HK-2 (cell line): ENCODE measurements around the gene DPP6.
"Not testable (repeated sequence)": the region's sequence is repeated elsewhere in the genome, so short reads cannot be mapped to it uniquely, and the experiment has no call there.

Experiments used
- DNase-seq: peaks from one replicate; pipeline ENCODE4 v3.0.0-alpha.2; 2018; ENCODE audit not compliant: unreplicated experiment

Gene DPP6

GRCh38 chr7:154072395-154073181 lies 20.4 kb downstream of the DPP6 start:
- not testable (repeated sequence) for DNase-seq

GRCh38 chr7:154078523-154078922 lies 26.3 kb downstream of the DPP6 start:
- not testable (repeated sequence) for DNase-seq

GRCh38 chr7:154080249-154080648 lies 28.1 kb downstream of the DPP6 start:
- DNase-seq: not testable (repeated sequence)

DNA sequence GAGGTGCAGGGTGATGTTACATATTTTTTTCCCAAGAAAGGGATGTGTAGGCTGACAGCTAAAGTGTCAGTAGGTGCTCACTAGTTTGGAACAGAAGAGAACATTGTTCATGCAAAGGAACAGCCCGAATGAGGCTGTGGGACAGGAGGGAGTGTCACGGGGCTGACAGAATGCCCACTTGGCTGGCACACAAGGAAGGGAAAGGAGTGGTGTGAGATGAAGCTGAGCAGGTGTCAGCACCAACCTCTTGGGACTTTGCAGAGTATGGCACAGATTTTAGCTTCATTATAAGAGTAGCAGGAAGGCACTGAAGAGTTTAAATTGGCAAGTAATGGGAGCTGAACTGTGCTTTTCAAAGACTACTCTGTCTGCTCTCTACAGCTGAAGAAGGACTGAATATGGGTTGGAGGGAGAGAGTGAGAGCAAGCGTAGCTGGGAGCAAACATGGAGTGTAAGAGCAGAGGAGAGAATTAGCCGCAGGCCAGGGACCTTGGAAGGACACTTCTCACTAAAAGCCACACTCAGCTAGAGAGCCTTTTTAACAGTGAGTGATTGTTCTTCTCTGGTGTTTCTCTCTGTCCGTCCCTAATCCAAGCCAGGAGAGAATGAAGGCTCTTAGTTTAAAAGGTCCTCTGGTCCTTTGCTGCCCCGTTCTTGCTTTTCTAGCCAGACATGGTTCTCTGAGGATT lies 35.0 kb downstream of the DPP6 start:
- DNase-seq: not testable (repeated sequence)

GRCh38 chr7:154092093-154092492 lies 39.9 kb downstream of the DPP6 start:
- not testable (repeated sequence) for DNase-seq

DNA sequence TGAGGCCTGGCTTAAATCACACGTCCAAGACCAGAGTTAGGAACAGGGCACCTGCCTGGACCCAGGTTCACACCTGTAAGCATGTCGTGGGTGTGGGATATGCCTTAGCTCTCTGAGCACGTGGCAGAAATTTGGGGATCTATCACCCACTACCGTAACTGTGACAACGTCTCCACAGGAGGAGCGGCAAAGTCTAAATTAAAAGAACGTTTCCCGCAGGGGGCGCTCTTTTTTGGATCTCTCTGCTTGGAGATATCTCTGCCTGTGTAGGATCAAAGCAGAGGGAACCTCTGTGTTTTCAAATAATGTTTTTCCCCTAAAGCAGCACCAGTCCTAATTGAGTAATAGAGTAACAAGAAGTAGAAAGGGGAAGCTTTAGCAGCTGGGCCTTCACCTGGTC lies 43.0 kb downstream of the DPP6 start:
- DNase-seq: not testable (repeated sequence)

GRCh38 chr7:154105063-154105462 lies 52.9 kb downstream of the DPP6 start:
- DNase-seq: not testable (repeated sequence)

DNA sequence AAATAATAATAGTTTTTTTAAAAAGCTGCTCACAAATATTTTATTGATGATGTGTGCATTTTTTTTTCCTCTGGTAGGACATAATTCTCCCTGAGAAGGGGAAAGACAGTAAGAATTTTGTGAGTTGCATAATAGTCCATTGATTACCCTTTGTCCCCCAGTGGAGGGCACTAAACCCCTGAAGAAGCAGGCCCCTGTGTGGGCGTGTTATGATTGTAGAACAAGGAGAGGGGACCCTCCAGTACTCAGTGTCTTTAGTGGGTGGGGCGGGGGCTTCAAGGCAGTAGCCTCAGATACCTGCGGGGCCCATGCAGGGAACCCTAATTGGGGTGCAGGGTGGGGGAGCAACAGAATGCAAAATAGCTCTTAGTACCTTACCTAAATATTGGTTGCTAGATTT lies 57.4 kb downstream of the DPP6 start:
- not testable (repeated sequence) for DNase-seq

- DNase-seq: not testable (repeated sequence)
Measured at GRCh38 chr7:154113732-154114351, 61.6 kb downstream of the DPP6 start.

DNA sequence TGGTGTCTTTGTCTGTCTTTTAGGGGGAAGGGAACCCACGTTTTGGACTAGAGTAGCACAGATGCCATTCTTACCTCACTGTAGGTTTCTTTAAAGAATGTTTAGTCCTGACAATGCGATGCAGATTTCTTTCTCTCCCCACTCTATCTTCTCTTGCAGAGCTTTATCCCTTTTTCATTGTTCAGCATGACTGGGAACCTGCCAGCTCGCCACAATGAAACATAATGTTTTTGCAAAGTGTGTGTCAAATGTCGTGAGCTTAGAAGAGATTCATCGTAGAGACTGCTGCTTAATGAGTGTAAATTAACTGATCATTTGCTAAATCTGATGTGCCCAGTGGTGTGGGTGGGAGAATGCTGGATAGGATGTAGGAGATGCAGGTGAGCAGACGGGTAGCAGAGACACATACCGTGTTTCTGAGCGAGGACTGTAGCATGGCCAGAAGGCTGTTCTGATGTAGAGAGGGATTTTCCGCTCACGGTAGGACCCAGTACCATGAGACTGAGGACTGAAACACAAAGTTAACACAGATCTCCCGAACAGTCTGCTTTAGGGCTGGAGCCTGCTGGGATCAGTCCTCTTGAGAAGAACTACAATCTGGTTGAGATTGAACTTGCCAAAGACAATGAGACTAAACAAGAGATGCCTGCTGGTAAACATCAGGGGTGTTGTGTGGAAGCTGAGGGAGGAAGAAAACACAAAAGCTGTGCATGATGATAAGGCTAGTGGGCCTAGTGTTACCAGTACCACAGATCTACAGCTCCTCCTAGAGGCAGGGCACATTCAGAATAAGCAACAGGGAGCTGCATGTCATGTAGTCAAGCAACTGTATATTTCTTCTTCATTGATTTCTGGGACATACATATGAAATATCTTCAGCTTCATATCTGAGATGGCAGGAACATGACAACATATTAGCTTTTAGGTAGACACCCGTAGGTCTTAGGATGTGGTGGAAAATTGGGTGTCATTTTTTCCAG lies 65.5 kb downstream of the DPP6 start:
- DNase-seq: not testable (repeated sequence)

- DNase-seq: not testable (repeated sequence)
Measured at GRCh38 chr7:154120825-154121224, 68.6 kb downstream of the DPP6 start.

GRCh38 chr7:154122720-154123119 lies 70.5 kb downstream of the DPP6 start:
- DNase-seq: not testable (repeated sequence)

DNA sequence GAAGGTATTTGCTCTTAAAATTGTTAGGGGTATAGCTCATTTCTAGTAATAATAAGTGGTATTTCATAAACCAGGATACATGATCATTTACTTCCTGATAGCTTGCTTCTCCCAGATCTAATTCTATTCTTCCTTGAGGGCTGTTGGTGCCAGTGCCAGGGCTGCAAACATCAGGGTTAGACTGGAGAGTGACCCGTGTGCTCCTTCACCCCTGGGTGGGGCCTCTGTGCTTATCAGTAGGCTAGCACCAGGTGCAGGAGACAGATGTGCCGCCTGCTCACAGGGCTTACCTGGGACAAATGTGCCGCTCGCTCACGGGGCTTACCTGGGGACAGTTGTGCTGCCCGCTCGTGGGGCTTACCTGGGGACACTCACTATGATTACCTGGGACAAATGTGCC lies 71.2 kb downstream of the DPP6 start:
- not testable (repeated sequence) for DNase-seq

DNA sequence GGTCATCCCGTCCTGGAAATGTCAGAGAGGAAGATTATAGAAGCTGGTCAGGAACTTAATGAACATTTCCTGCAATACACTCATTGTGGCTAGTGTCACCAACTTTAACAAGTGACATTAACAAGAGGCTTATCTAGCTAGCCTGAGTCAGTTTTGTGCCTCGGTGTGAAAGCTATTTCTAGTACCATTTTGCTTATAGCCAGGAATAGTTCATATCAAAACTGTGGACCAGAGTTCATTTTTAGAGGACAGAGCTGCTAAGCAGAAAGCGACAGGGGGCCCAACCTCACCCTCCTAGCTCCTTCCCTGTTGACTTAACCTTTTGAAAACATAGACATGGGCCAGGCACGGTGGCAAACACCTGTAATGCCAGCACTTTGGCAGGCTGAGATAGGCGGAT lies 76.9 kb downstream of the DPP6 start:
- DNase-seq: not testable (repeated sequence)

- DNase-seq: not testable (repeated sequence)
Measured at GRCh38 chr7:154132617-154133016, 80.4 kb downstream of the DPP6 start.

DNA sequence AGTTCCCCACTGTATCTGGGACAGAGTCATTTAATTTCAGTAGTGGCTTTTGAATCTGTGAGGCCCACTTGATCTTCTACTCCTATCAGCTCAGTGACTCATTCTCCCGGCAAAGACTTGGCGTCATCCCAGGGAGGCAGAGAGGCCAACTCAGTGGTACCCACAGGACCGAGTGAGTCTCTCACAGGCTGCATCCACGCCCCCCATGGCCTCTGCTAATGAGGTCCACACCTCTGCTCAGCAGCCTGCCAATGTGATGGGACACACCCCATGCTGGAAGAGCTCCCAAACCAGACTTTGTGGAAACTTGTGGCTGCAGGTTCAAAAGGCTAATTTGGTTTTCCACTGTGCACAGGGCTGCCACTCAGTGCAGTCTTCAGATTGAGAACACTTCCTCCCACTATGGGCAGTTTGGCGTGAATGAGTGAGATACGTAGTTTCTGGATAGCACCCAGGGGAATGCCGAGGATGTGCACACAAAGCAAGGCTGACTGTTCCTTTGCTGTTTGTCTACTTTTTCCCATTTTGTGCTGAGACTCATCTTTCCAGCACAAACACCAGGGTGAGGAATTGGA lies 81.6 kb downstream of the DPP6 start:
- not testable (repeated sequence) for DNase-seq

GRCh38 chr7:154134698-154135097 lies 82.5 kb downstream of the DPP6 start:
- DNase-seq: not testable (repeated sequence)

DNA sequence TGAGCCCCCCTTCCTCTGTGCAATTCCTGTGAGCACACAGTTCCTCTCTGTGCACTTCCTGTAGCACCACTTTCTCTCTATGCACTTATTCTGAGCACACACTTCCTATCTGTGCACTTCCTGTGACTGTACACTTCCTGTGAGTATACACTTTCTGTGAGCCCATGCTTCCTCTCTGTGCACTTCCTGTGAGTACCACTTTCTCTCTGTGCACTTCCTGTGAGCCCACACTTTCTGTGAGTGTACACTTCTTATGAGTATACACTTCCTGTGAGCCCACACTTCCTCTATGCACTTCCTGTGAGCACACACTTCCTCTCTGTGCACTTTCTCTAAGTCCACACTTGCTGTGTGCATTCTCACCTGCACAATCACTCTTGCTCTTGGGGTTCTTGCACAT lies 83.4 kb downstream of the DPP6 start:
- not testable (repeated sequence) for DNase-seq

GRCh38 chr7:154145922-154146706 lies 93.9 kb downstream of the DPP6 start:
- DNase-seq: not testable (repeated sequence)

DNA sequence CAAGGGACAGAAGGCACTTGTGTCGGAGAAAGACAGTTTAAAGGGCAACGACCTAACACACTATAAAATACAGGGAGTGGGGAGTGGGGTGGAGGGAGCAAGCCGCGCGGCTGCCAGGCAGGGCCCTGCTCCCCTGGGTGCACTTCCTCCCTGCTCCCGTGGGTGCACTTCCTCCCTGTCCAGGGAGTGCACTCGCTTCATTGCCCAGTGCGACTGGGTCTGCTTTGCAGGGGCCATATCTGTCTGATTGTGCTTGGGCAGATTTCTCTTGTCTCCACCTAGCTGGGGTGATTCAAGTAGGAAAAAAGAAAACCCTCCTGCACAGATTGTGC lies 94.5 kb downstream of the DPP6 start:
- DNase-seq: not testable (repeated sequence)
